ENCODE measurements around the gene TRIO.

TRIO gene

DNA sequence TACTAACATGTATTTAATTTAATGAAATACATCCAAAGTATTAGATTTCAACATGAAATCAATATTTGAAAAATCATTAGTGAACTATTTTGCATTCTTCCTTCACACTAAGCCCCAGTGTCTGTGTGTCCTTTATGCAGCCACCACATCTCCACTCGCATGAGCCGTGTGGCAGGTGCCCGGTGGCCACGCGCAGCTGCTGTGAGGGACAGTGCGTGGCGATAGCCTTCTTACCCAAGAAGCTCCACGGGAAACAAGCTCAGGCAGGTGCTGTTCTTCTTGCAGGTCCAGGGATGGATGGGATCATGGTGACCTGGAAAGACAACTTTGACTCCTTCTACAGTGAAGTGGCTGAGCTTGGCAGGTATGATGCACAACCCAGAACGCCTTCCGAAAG is 359.1 kb downstream of the TRIO start:
- no peak for DNase-seq (ENCODE audit: low read depth, low spot score)
- H3K27me3 ChIP-seq (ENCODE audit: insufficient read depth, insufficient read length) = no peaks in the 10 kb centered on the region

DNA sequence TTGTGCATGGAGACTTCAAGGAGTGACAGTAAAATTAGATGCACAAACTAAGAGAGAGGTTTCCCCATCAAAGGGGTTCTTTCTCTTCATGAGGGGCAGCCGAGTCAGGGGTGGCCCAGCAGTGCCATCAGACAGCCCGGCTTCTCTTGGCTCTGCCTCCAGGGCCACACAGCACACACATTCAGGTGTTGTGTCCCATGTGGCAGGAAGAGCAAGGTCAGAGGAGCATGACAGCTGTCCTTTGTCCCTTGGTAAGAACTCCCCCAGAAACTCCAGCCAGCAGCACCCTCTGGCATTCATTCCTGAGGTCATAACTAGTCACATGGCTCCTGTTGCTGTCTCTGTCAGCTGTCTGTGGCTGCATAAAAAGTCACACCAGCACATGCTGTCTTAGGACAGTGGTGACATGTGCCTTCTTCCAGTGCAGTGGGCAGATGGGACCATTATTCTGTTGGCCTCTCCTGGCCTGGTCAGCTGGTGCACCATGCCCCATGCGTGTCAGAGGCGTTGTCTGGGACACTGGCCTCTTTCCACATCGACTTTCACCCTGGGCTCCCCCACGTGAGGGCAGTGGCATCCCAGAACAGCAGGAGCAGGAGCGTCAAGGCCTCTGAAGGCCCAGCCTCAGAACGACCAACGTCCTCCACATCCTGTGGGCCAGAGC is 360.0 kb downstream of the TRIO start:
- Histone ChIP-seq H3K9ac (ENCODE audit: insufficient read length, low read depth) (no peak overlapping the region), H3K27me3 (ENCODE audit: insufficient read depth, insufficient read length) (no peaks in the 10 kb centered on the region), H3K9me3 (ENCODE audit: insufficient read depth, low read length) (no peaks in the 10 kb centered on the region), H3K4me1 (ENCODE audit: insufficient read depth, insufficient read length) (no peaks in the 10 kb centered on the region), H3K4me3 (ENCODE audit: insufficient read length, low read depth) (no peak overlapping the region), H3K36me3 (ENCODE audit: insufficient read depth, insufficient read length, low read length) (peaks cover 88% of the 10 kb centered on the region)
- DNase-seq (ENCODE audit: low read depth, low spot score) = no peak
- TF ChIP-seq YY1 (IDR thresholded peaks at IDR 0.05; ENCODE audit: insufficient read depth, insufficient read length) (no peak), SUZ12 (IDR thresholded peaks at IDR 0.05; ENCODE audit: extremely low read depth, insufficient read depth, insufficient read length) (no peak), ZNF274 (IDR thresholded peaks at IDR 0.05; ENCODE audit: low read depth, low read length) (no peak)

More for the DNA sequence above, 359.1 kb downstream of the TRIO start:
- no peaks in the 10 kb centered on the region for H3K9me3 ChIP-seq (ENCODE audit: insufficient read depth, low read length)
- H3K4me1 ChIP-seq (ENCODE audit: insufficient read depth, insufficient read length) = no peaks in the 10 kb centered on the region
- no peak for TF ChIP-seq ZNF274 (IDR thresholded peaks at IDR 0.05; ENCODE audit: low read depth, low read length)
- TF ChIP-seq YY1 (IDR thresholded peaks at IDR 0.05; ENCODE audit: insufficient read depth, insufficient read length) = no peak
- no peak for TF ChIP-seq SUZ12 (IDR thresholded peaks at IDR 0.05; ENCODE audit: extremely low read depth, insufficient read depth, insufficient read length)
- H3K36me3 ChIP-seq (ENCODE audit: insufficient read depth, insufficient read length, low read length) = peaks cover 88% of the 10 kb centered on the region
- H3K4me3 ChIP-seq (ENCODE audit: insufficient read length, low read depth) = no peak overlapping the region
- no peak overlapping the region for H3K9ac ChIP-seq (ENCODE audit: insufficient read length, low read depth)

DNA sequence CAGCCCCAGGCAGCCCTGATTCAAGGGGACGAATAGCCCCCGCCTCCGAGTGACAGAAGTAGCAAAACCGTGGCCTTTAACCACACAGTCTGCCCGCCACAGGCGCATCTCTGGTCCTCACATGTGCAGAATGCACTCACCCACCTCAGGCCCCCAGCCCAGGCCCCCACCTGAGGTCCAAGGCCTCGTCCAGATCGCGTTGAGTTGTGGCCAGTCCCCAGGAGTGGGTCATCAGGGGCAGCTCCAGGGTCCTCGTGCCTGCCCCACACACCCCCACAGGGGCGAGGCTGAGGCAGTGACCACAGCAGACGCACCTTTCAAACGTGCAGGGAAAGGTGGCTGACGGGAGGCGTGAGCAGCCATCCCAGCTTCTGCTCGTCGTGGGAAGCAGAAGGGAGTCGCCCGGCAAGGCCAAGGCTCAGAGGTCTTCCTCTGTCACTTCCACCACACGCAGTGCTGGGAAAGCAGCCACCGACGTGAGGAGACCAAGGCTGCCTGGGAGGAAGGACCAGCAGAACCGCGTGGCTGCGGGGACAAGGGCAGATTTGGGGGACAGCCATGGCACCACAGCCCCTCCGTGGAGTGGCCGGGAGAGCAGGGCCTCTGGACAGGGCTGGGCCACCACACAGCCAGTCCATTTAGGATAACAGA is 360.7 kb downstream of the TRIO start:
- no peaks in the 10 kb centered on the region for H3K27me3 ChIP-seq (ENCODE audit: insufficient read depth, insufficient read length)
- no peaks in the 10 kb centered on the region for H3K9me3 ChIP-seq (ENCODE audit: insufficient read depth, low read length)
- H3K4me1 ChIP-seq (ENCODE audit: insufficient read depth, insufficient read length) = no peaks in the 10 kb centered on the region
- no peak overlapping the region for H3K9ac ChIP-seq (ENCODE audit: insufficient read length, low read depth)
- H3K4me3 ChIP-seq (ENCODE audit: insufficient read length, low read depth) = no peak overlapping the region
- no peak for DNase-seq (ENCODE audit: low read depth, low spot score)
- peaks cover 85% of the 10 kb centered on the region for H3K36me3 ChIP-seq (ENCODE audit: insufficient read depth, insufficient read length, low read length)
- no peak for TF ChIP-seq ZNF274 (IDR thresholded peaks at IDR 0.05; ENCODE audit: low read depth, low read length)
- no peak for TF ChIP-seq SUZ12 (IDR thresholded peaks at IDR 0.05; ENCODE audit: extremely low read depth, insufficient read depth, insufficient read length)
- no peak for TF ChIP-seq YY1 (IDR thresholded peaks at IDR 0.05; ENCODE audit: insufficient read depth, insufficient read length)

DNA sequence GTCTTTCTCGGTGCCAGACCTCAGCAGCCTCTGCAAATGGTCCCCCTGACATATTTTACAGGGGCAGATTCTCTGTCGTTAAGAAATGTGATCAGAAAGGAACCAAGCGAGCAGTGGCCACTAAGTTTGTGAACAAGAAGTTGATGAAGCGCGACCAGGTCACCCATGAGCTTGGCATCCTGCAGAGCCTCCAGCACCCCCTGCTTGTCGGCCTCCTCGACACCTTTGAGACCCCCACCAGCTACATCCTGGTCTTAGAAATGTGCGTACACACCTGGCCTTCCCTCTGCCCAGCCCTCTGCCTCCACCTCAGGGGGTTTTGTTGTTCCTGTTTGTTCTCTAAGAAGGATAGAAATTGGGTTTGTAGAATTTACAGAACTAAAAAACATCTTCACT is 361.2 kb downstream of the TRIO start:
- peaks cover 80% of the 10 kb centered on the region for H3K36me3 ChIP-seq (ENCODE audit: insufficient read depth, insufficient read length, low read length)

DNA sequence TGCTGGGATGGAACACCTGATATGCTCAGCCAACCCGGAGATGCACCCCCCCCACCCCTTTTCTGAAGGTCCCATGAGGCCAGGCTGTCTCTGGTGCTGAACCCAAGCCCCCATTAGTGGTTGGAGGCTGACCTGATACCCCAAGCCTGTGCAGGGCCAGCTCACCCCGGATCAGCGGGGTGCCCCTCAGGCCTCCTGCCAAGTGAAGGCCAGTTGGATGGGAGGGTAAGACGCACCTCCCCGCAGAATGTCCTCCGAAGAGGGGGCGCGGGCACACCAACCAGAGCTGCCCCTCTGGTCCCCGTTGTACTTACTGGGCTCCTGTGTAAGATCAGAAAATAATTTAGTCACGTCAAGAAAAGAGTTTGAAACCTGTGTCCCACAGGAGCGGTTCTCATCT is 361.7 kb downstream of the TRIO start:
- TF ChIP-seq ZNF274 (IDR thresholded peaks at IDR 0.05; ENCODE audit: low read depth, low read length) (no peak), YY1 (IDR thresholded peaks at IDR 0.05; ENCODE audit: insufficient read depth, insufficient read length) (no peak), SUZ12 (IDR thresholded peaks at IDR 0.05; ENCODE audit: extremely low read depth, insufficient read depth, insufficient read length) (no peak)
- DNase-seq (ENCODE audit: low read depth, low spot score) = no peak
- no peaks in the 10 kb centered on the region for H3K27me3 ChIP-seq (ENCODE audit: insufficient read depth, insufficient read length)
- H3K9me3 ChIP-seq (ENCODE audit: insufficient read depth, low read length) = no peaks in the 10 kb centered on the region
- no peak overlapping the region for H3K4me3 ChIP-seq (ENCODE audit: insufficient read length, low read depth)
- H3K36me3 ChIP-seq (ENCODE audit: insufficient read depth, insufficient read length, low read length) = peaks cover 76% of the 10 kb centered on the region
- no peak overlapping the region for H3K9ac ChIP-seq (ENCODE audit: insufficient read length, low read depth)
- H3K4me1 ChIP-seq (ENCODE audit: insufficient read depth, insufficient read length) = no peaks in the 10 kb centered on the region

More for the DNA sequence above, 361.2 kb downstream of the TRIO start:
- Histone ChIP-seq H3K27me3 (ENCODE audit: insufficient read depth, insufficient read length) (no peaks in the 10 kb centered on the region), H3K9me3 (ENCODE audit: insufficient read depth, low read length) (no peaks in the 10 kb centered on the region), H3K4me1 (ENCODE audit: insufficient read depth, insufficient read length) (no peaks in the 10 kb centered on the region), H3K4me3 (ENCODE audit: insufficient read length, low read depth) (no peak overlapping the region), H3K9ac (ENCODE audit: insufficient read length, low read depth) (no peak overlapping the region)
- no peak for DNase-seq (ENCODE audit: low read depth, low spot score)
- TF ChIP-seq YY1 (IDR thresholded peaks at IDR 0.05; ENCODE audit: insufficient read depth, insufficient read length) (no peak), SUZ12 (IDR thresholded peaks at IDR 0.05; ENCODE audit: extremely low read depth, insufficient read depth, insufficient read length) (no peak), ZNF274 (IDR thresholded peaks at IDR 0.05; ENCODE audit: low read depth, low read length) (no peak)

DNA sequence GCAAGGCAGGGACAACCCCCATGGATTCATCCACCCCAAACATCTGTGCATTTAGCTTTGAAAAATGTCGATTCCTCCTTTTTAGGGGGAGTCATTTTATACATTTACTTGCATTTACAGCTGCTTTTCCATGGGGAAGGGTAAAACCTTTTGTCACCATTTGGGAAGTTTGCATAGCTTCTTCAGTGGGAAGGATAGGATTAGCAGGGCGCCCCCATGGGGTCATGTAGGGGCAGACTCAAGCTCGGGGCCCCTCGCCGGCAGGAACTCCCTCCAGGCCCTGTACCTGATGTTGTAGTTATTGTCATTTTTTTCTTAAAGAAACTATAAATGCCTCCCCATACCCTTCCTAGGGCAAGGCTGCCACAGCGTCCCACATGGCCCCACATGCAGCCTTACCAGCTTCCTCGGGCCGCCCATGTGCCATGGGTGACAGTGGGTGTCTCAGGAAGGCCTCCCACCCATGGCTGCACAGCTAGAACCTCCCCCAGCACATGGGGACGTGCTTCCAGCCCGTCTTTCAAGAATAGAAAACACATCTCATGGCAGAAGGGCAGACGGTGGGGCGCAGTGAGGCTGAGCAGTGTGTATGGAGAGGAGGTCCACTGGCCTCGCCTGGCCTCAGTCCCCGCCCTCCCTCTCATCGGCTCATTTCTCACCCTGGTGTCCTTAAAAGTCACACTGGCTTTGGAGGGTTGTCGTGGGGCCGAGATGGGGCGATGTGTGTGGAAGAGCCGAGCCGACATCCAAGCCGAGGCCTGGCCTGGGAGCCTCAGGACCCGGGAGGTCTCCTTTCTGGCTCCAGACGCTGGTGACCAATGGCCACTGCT is 362.4 kb downstream of the TRIO start:
- DNase-seq (ENCODE audit: low read depth, low spot score) = peak; percentile 5
- no peaks in the 10 kb centered on the region for H3K9me3 ChIP-seq (ENCODE audit: insufficient read depth, low read length)

DNA sequence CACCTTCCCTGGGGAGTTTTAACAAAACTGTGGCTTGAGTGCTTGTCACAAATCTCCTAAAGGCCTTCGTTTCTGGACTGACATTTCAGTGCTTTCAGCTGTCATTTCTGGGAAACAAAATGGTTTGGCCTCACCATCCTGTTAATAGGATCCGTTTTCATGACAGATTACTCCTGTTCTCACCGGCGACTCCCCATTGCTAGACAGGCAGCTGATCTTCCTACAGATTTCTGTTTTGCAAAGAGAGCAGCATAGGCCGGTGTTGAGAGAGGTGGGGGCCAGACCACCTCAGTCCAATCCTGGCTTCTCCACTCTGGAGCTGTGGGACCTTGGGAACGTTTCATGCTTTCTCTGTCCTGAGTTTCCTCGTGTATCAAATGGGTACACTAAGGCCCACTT is 363.0 kb downstream of the TRIO start:
- H3K9ac ChIP-seq (ENCODE audit: insufficient read length, low read depth) = no peak overlapping the region
- H3K9me3 ChIP-seq (ENCODE audit: insufficient read depth, low read length) = no peaks in the 10 kb centered on the region
- no peak overlapping the region for H3K4me3 ChIP-seq (ENCODE audit: insufficient read length, low read depth)
- H3K36me3 ChIP-seq (ENCODE audit: insufficient read depth, insufficient read length, low read length) = peaks cover 71% of the 10 kb centered on the region
- no peak for TF ChIP-seq ZNF274 (IDR thresholded peaks at IDR 0.05; ENCODE audit: low read depth, low read length)
- no peak for TF ChIP-seq YY1 (IDR thresholded peaks at IDR 0.05; ENCODE audit: insufficient read depth, insufficient read length)
- no peak for TF ChIP-seq SUZ12 (IDR thresholded peaks at IDR 0.05; ENCODE audit: extremely low read depth, insufficient read depth, insufficient read length)
- no peaks in the 10 kb centered on the region for H3K4me1 ChIP-seq (ENCODE audit: insufficient read depth, insufficient read length)
- H3K27me3 ChIP-seq (ENCODE audit: insufficient read depth, insufficient read length) = no peaks in the 10 kb centered on the region
- no peak for DNase-seq (ENCODE audit: low read depth, low spot score)

More for the DNA sequence above, 362.4 kb downstream of the TRIO start:
- no peak overlapping the region for H3K4me3 ChIP-seq (ENCODE audit: insufficient read length, low read depth)
- no peaks in the 10 kb centered on the region for H3K27me3 ChIP-seq (ENCODE audit: insufficient read depth, insufficient read length)
- no peaks in the 10 kb centered on the region for H3K4me1 ChIP-seq (ENCODE audit: insufficient read depth, insufficient read length)
- H3K9ac ChIP-seq (ENCODE audit: insufficient read length, low read depth) = no peak overlapping the region
- no peak for TF ChIP-seq SUZ12 (IDR thresholded peaks at IDR 0.05; ENCODE audit: extremely low read depth, insufficient read depth, insufficient read length)
- TF ChIP-seq YY1 (IDR thresholded peaks at IDR 0.05; ENCODE audit: insufficient read depth, insufficient read length) = no peak
- TF ChIP-seq ZNF274 (IDR thresholded peaks at IDR 0.05; ENCODE audit: low read depth, low read length) = no peak
- peaks cover 73% of the 10 kb centered on the region for H3K36me3 ChIP-seq (ENCODE audit: insufficient read depth, insufficient read length, low read length)
